DND-41 (cell line): ENCODE measurements around the gene PPP6C.

ENCODE experiments used
- ATAC-seq: fragments of 200-7000 bp; cut with Tn5 transposase; 3 replicates; pipeline ENCODE4 v1.9.1; 2021; ENCODE audit warnings: low read depth; ENCODE audit not compliant: insufficient read depth
- DNase-seq: peaks from one replicate; pipeline ENCODE4 v3.0.0-alpha.2; 2020
- H2AFZ ChIP-seq: 2 replicates; pipeline ENCODE4 v1.6.0; 2012; ENCODE audit warnings: low read depth, low read length
- H3K27ac ChIP-seq: 2 replicates; pipeline ENCODE4 v1.5.1; 2012; ENCODE audit warnings: low read length, inconsistent platforms
- H3K27me3 ChIP-seq: fragments of 200-600 bp; sonication (generic); 2 replicates; pipeline ENCODE4 v1.6.0; 2012; ENCODE audit warnings: low read length, mild to moderate bottlenecking, inconsistent platforms; ENCODE audit not compliant: insufficient read depth, poor library complexity
- H3K36me3 ChIP-seq: 2 replicates; pipeline ENCODE4 v1.5.1; 2012; ENCODE audit warnings: low read length, inconsistent platforms; ENCODE audit not compliant: insufficient read depth
- H3K4me1 ChIP-seq: 2 replicates; pipeline ENCODE4 v1.5.1; 2012; ENCODE audit warnings: mild to moderate bottlenecking, low read length; ENCODE audit not compliant: insufficient read depth
- H3K4me2 ChIP-seq: 2 replicates; pipeline ENCODE4 v1.6.0; 2012; ENCODE audit warnings: mild to moderate bottlenecking, moderate library complexity, low read length, inconsistent platforms; ENCODE audit not compliant: insufficient read depth
- H3K4me3 ChIP-seq, 2 experiments: fragments of 200-600 bp in 1 of 2; shearing (Covaris generic) in 1 of 2; 2 replicates each; pipeline ENCODE4 v1.5.1; 2012 to 2016; ENCODE audit warnings: inconsistent platforms in 2 of 2, low read length in 2 of 2, mild to moderate bottlenecking in 2 of 2, low read depth in 1 of 2, moderate library complexity in 1 of 2
- H3K79me2 ChIP-seq: 2 replicates; pipeline ENCODE4 v1.6.0; 2012; ENCODE audit warnings: low read length, inconsistent platforms; ENCODE audit not compliant: insufficient read depth
- H3K9ac ChIP-seq: 2 replicates; pipeline ENCODE4 v1.6.0; 2012; ENCODE audit warnings: low read depth, mild to moderate bottlenecking, inconsistent platforms, low read length, moderate library complexity
- H3K9me3 ChIP-seq: 2 replicates; pipeline ENCODE4 v1.5.1; 2012; ENCODE audit warnings: low read length, moderate library complexity, mild to moderate bottlenecking, inconsistent platforms; ENCODE audit not compliant: insufficient read depth, severe bottlenecking
- H4K20me1 ChIP-seq: 2 replicates; pipeline ENCODE4 v1.6.0; 2012; ENCODE audit warnings: low read length; ENCODE audit not compliant: insufficient read depth
- EZH2 ChIP-seq: IDR thresholded peaks from 3 replicates; pipeline ENCODE4 v1.6.1; 2012; ENCODE audit warnings: borderline replicate concordance, low read depth, mild to moderate bottlenecking, moderate library complexity, low read length, inconsistent platforms; ENCODE audit not compliant: severe bottlenecking
- TF ChIP-seq, protein P1 (sequence below): IDR thresholded peaks from 2 replicates; pipeline ENCODE4 v1.5.1; 2012; ENCODE audit warnings: borderline replicate concordance, low read length, moderate library complexity, mild to moderate bottlenecking; ENCODE audit not compliant: poor library complexity, severe bottlenecking; ENCODE audit errors: extremely low read depth

The PPP6C gene

DNA sequence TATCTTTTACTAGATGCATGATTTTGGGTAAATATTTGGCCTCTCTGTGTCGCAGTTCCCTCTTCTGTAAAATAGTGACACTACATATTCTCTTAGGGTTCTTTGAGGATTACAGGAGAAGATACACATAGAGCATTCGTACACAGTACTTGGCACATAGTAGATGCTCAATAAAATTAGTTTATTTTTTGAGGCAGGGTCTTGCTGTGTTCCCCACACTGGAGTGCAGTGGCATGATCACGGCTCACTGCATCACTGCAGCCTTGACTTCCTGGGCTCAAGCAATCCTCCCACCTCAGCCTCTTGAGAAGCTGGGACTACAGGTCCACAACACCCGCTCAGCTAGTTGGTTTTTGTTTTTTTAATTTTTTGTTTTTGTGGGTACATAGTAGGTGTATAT is 47.9 kb downstream of the PPP6C start:
- no peak for DNase-seq
- Histone ChIP-seq H3K4me2 (peak overlapping the region; percentile 93), H2AFZ (no peak overlapping the region), H3K27me3 (no peaks in the 10 kb centered on the region), H4K20me1 (peaks cover 4% of the 10 kb centered on the region; the same call in 1 of the 2 replicates), H3K4me3 (peak overlapping the region; percentile 56 to 98; a peak in 3 of 4 replicates), H3K9me3 (no peaks in the 10 kb centered on the region), H3K9ac (peak overlapping the region; percentile 71), H3K36me3 (peaks cover 25% of the 10 kb centered on the region), H3K79me2 (peaks cover 64% of the 10 kb centered on the region), H3K27ac (peak overlapping the region; percentile 79), H3K4me1 (peaks cover 38% of the 10 kb centered on the region)
- no peak for TF ChIP-seq EZH2
- no peak for ATAC-seq

GRCh38 chr9:125141251-125141650 is 48.4 kb downstream of the PPP6C start:
- Histone ChIP-seq H3K36me3 (peaks cover 25% of the 10 kb centered on the region), H3K79me2 (peaks cover 69% of the 10 kb centered on the region), H4K20me1 (peaks cover 4% of the 10 kb centered on the region; the same call in 1 of the 2 replicates), H2AFZ (no peak overlapping the region), H3K27me3 (no peaks in the 10 kb centered on the region), H3K4me2 (peak overlapping the region; percentile 93), H3K4me3 (peak overlapping the region in 1 of 2 experiments; percentile 98; a peak in 2 of 4 replicates), H3K27ac (peak overlapping the region; percentile 79), H3K4me1 (peaks cover 38% of the 10 kb centered on the region), H3K9ac (peak overlapping the region; percentile 71; the same call in 1 of the 2 replicates), H3K9me3 (no peaks in the 10 kb centered on the region)
- DNase-seq (no peak), ATAC-seq (no peak)
- TF ChIP-seq, protein P1, sequence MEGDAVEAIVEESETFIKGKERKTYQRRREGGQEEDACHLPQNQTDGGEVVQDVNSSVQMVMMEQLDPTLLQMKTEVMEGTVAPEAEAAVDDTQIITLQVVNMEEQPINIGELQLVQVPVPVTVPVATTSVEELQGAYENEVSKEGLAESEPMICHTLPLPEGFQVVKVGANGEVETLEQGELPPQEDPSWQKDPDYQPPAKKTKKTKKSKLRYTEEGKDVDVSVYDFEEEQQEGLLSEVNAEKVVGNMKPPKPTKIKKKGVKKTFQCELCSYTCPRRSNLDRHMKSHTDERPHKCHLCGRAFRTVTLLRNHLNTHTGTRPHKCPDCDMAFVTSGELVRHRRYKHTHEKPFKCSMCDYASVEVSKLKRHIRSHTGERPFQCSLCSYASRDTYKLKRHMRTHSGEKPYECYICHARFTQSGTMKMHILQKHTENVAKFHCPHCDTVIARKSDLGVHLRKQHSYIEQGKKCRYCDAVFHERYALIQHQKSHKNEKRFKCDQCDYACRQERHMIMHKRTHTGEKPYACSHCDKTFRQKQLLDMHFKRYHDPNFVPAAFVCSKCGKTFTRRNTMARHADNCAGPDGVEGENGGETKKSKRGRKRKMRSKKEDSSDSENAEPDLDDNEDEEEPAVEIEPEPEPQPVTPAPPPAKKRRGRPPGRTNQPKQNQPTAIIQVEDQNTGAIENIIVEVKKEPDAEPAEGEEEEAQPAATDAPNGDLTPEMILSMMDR: no peak
- no peak for TF ChIP-seq EZH2

- no peak overlapping the region; the same call in 1 of the 2 replicates for H3K27ac ChIP-seq
- H3K27me3 ChIP-seq: no peaks in the 10 kb centered on the region
- H3K9ac ChIP-seq: no peak overlapping the region
- peaks cover 25% of the 10 kb centered on the region for H3K36me3 ChIP-seq
- H2AFZ ChIP-seq: no peak overlapping the region
- ATAC-seq (no peak), DNase-seq (no peak)
- peak overlapping the region; percentile 93; the same call in 1 of the 2 replicates for H3K4me2 ChIP-seq
- H3K4me1 ChIP-seq: peaks cover 38% of the 10 kb centered on the region
- H4K20me1 ChIP-seq: peaks cover 4% of the 10 kb centered on the region; the same call in 1 of the 2 replicates
- H3K79me2 ChIP-seq: peaks cover 75% of the 10 kb centered on the region
- no peaks in the 10 kb centered on the region for H3K9me3 ChIP-seq
- no peak overlapping the region for H3K4me3 ChIP-seq
- TF ChIP-seq, protein P1: no peak
- no peak for TF ChIP-seq EZH2
These were observed 49.0 kb downstream of the PPP6C start for GRCh38 chr9:125140576-125140975.

- peaks cover 4% of the 10 kb centered on the region; the same call in 1 of the 2 replicates for H4K20me1 ChIP-seq
- no peak overlapping the region for H3K9ac ChIP-seq
- peaks cover 29% of the 10 kb centered on the region for H3K4me1 ChIP-seq
- H2AFZ ChIP-seq: no peak overlapping the region
- TF ChIP-seq, protein P1: no peak
- TF ChIP-seq EZH2: no peak
- H3K27ac ChIP-seq: no peak overlapping the region
- H3K4me2 ChIP-seq: no peak overlapping the region
- no peaks in the 10 kb centered on the region for H3K27me3 ChIP-seq
- ATAC-seq (no peak), DNase-seq (no peak)
- peaks cover 97% of the 10 kb centered on the region for H3K79me2 ChIP-seq
- H3K9me3 ChIP-seq: no peaks in the 10 kb centered on the region
- H3K36me3 ChIP-seq: peaks cover 28% of the 10 kb centered on the region
- no peak overlapping the region for H3K4me3 ChIP-seq
These were observed 52.4 kb downstream of the PPP6C start for GRCh38 chr9:125137200-125137599.
